ENCODE results near the gene ISCU.

DNA sequence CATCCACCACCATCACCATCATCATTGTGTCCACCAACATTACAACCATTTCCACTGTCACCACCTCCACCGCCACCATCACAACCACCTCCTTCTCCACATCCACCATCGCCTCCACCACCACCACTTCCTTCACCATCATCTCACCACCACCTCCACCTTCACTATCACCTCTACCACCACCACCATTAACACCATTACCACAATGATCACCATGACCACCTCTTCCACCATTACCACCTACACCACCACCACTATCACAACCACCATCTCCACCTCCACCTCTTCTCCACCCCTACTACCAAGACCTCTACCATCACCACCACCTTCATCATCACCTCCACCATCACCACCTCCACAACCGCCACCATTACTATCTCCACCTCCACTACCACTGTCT lies 16.4 kb downstream of the ISCU start:
- TF ChIP-seq, protein P1, sequence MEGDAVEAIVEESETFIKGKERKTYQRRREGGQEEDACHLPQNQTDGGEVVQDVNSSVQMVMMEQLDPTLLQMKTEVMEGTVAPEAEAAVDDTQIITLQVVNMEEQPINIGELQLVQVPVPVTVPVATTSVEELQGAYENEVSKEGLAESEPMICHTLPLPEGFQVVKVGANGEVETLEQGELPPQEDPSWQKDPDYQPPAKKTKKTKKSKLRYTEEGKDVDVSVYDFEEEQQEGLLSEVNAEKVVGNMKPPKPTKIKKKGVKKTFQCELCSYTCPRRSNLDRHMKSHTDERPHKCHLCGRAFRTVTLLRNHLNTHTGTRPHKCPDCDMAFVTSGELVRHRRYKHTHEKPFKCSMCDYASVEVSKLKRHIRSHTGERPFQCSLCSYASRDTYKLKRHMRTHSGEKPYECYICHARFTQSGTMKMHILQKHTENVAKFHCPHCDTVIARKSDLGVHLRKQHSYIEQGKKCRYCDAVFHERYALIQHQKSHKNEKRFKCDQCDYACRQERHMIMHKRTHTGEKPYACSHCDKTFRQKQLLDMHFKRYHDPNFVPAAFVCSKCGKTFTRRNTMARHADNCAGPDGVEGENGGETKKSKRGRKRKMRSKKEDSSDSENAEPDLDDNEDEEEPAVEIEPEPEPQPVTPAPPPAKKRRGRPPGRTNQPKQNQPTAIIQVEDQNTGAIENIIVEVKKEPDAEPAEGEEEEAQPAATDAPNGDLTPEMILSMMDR (conservative IDR thresholded peaks at IDR 0.05 in 1 of 2, IDR thresholded peaks at IDR 0.05 in 1 of 2; ENCODE audit: low read depth in 1 of 2, low read length in 2 of 2): no peak
- TF ChIP-seq EZH2 (IDR thresholded peaks at IDR 0.05; ENCODE audit: low read length, missing control alignments): no peak

Data from fibroblast of lung (primary cell).